DND-41 (cell line): ENCODE data around the gene KPNA3.

Source experiments
- ATAC-seq: fragments of 200-7000 bp; cut with Tn5 transposase; 3 replicates; pipeline ENCODE4 v1.9.1; 2021; ENCODE audit warnings: low read depth; ENCODE audit not compliant: insufficient read depth
- DNase-seq: peaks from one replicate; pipeline ENCODE4 v3.0.0-alpha.2; 2020
- H2AFZ ChIP-seq: 2 replicates; pipeline ENCODE4 v1.6.0; 2012; ENCODE audit warnings: low read depth, low read length
- H3K27ac ChIP-seq: 2 replicates; pipeline ENCODE4 v1.5.1; 2012; ENCODE audit warnings: low read length, inconsistent platforms
- H3K27me3 ChIP-seq: fragments of 200-600 bp; sonication (generic); 2 replicates; pipeline ENCODE4 v1.6.0; 2012; ENCODE audit warnings: low read length, mild to moderate bottlenecking, inconsistent platforms; ENCODE audit not compliant: insufficient read depth, poor library complexity
- H3K36me3 ChIP-seq: 2 replicates; pipeline ENCODE4 v1.5.1; 2012; ENCODE audit warnings: low read length, inconsistent platforms; ENCODE audit not compliant: insufficient read depth
- H3K4me1 ChIP-seq: 2 replicates; pipeline ENCODE4 v1.5.1; 2012; ENCODE audit warnings: mild to moderate bottlenecking, low read length; ENCODE audit not compliant: insufficient read depth
- H3K4me2 ChIP-seq: 2 replicates; pipeline ENCODE4 v1.6.0; 2012; ENCODE audit warnings: mild to moderate bottlenecking, moderate library complexity, low read length, inconsistent platforms; ENCODE audit not compliant: insufficient read depth
- H3K4me3 ChIP-seq, 2 experiments: fragments of 200-600 bp in 1 of 2; shearing (Covaris generic) in 1 of 2; 2 replicates each; pipeline ENCODE4 v1.5.1; 2012 to 2016; ENCODE audit warnings: inconsistent platforms in 2 of 2, low read length in 2 of 2, mild to moderate bottlenecking in 2 of 2, low read depth in 1 of 2, moderate library complexity in 1 of 2
- H3K79me2 ChIP-seq: 2 replicates; pipeline ENCODE4 v1.6.0; 2012; ENCODE audit warnings: low read length, inconsistent platforms; ENCODE audit not compliant: insufficient read depth
- H3K9ac ChIP-seq: 2 replicates; pipeline ENCODE4 v1.6.0; 2012; ENCODE audit warnings: low read depth, mild to moderate bottlenecking, inconsistent platforms, low read length, moderate library complexity
- H3K9me3 ChIP-seq: 2 replicates; pipeline ENCODE4 v1.5.1; 2012; ENCODE audit warnings: low read length, moderate library complexity, mild to moderate bottlenecking, inconsistent platforms; ENCODE audit not compliant: insufficient read depth, severe bottlenecking
- H4K20me1 ChIP-seq: 2 replicates; pipeline ENCODE4 v1.6.0; 2012; ENCODE audit warnings: low read length; ENCODE audit not compliant: insufficient read depth
- CTCF ChIP-seq: IDR thresholded peaks from 2 replicates; pipeline ENCODE4 v1.5.1; 2012; ENCODE audit warnings: borderline replicate concordance, low read length, moderate library complexity, mild to moderate bottlenecking; ENCODE audit not compliant: poor library complexity, severe bottlenecking; ENCODE audit errors: extremely low read depth
- EZH2 ChIP-seq: IDR thresholded peaks from 3 replicates; pipeline ENCODE4 v1.6.1; 2012; ENCODE audit warnings: borderline replicate concordance, low read depth, mild to moderate bottlenecking, moderate library complexity, low read length, inconsistent platforms; ENCODE audit not compliant: severe bottlenecking

The KPNA3 gene

GRCh38 chr13:49827891-49828290 lies 35.4 kb upstream of the KPNA3 start:
- TF ChIP-seq CTCF (no peak), EZH2 (no peak)
- no peak overlapping the region for H3K9ac ChIP-seq
- H3K4me1 ChIP-seq: no peaks in the 10 kb centered on the region
- no peaks in the 10 kb centered on the region for H3K36me3 ChIP-seq
- no peaks in the 10 kb centered on the region for H3K9me3 ChIP-seq
- H2AFZ ChIP-seq: no peak overlapping the region
- H3K4me3 ChIP-seq: no peak overlapping the region
- no peaks in the 10 kb centered on the region for H3K79me2 ChIP-seq
- ATAC-seq: no peak
- DNase-seq: no peak
- H3K27me3 ChIP-seq: peaks cover 6% of the 10 kb centered on the region
- H3K4me2 ChIP-seq: no peak overlapping the region
- no peak overlapping the region for H3K27ac ChIP-seq
- no peaks in the 10 kb centered on the region for H4K20me1 ChIP-seq

GRCh38 chr13:49827336-49827735 lies 34.9 kb upstream of the KPNA3 start:
- H3K27ac ChIP-seq: no peak overlapping the region
- no peaks in the 10 kb centered on the region for H4K20me1 ChIP-seq
- no peak overlapping the region for H2AFZ ChIP-seq
- H3K36me3 ChIP-seq: no peaks in the 10 kb centered on the region
- no peak for ATAC-seq
- H3K9me3 ChIP-seq: no peaks in the 10 kb centered on the region
- no peaks in the 10 kb centered on the region for H3K4me1 ChIP-seq
- H3K4me3 ChIP-seq: no peak overlapping the region
- TF ChIP-seq CTCF (no peak), EZH2 (no peak)
- no peak for DNase-seq
- H3K79me2 ChIP-seq: no peaks in the 10 kb centered on the region
- H3K9ac ChIP-seq: no peak overlapping the region
- H3K27me3 ChIP-seq: peaks cover 6% of the 10 kb centered on the region
- H3K4me2 ChIP-seq: no peak overlapping the region

GRCh38 chr13:49821216-49822009 lies 28.9 kb upstream of the KPNA3 start:
- Histone ChIP-seq H3K36me3 (no peaks in the 10 kb centered on the region), H3K9me3 (no peaks in the 10 kb centered on the region), H3K9ac (no peak overlapping the region), H2AFZ (no peak overlapping the region), H3K79me2 (no peaks in the 10 kb centered on the region), H3K4me1 (no peaks in the 10 kb centered on the region), H3K27me3 (peaks cover 9% of the 10 kb centered on the region), H3K4me3 (no peak overlapping the region), H3K4me2 (no peak overlapping the region), H4K20me1 (no peaks in the 10 kb centered on the region), H3K27ac (no peak overlapping the region)
- DNase-seq (no peak), ATAC-seq (no peak)
- no peak for TF ChIP-seq EZH2
- no peak for TF ChIP-seq CTCF
